SK-N-SH treated with all-trans-retinoic acid at 6 μM for 48 hours (cell line): ENCODE results near the gene HPS4.

ENCODE experiments used
- ATAC-seq: fragments of 200-7000 bp; cut with Tn5 transposase; 3 replicates; pipeline ENCODE4 v1.9.1; 2020; ENCODE audit warnings: mild to moderate bottlenecking, moderate library complexity
- ARNTL ChIP-seq: fragments of 450-650 bp; formaldehyde crosslinking; IDR thresholded peaks from 2 replicates; pipeline ENCODE4 v1.5.0; 2020; ENCODE audit warnings: low read depth, mild to moderate bottlenecking, moderate library complexity, borderline replicate concordance
- BACH2 ChIP-seq: fragments of 250-450 bp; sonication (Bioruptor Pico); IDR thresholded peaks from 2 replicates; pipeline ENCODE4 v1.9.0; 2021; ENCODE audit warnings: mild to moderate bottlenecking, borderline replicate concordance
- CSDC2 ChIP-seq: fragments of 250-450 bp; sonication (Bioruptor Pico); IDR thresholded peaks from 2 replicates; pipeline ENCODE4 v1.5.0; 2020; ENCODE audit warnings: mild to moderate bottlenecking, moderate library complexity
- CSRNP3 ChIP-seq: fragments of 250-450 bp; sonication (Bioruptor Pico); IDR thresholded peaks from 2 replicates; pipeline ENCODE4 v1.5.1; 2021; ENCODE audit warnings: mild to moderate bottlenecking, moderate library complexity
- ESRRG ChIP-seq: fragments of 250-450 bp; sonication (Bioruptor Pico); IDR thresholded peaks from 2 replicates; pipeline ENCODE4 v1.6.1; 2021; ENCODE audit warnings: mild to moderate bottlenecking
- GLIS3 ChIP-seq: fragments of 250-450 bp; sonication (Bioruptor Pico); IDR thresholded peaks from 2 replicates; pipeline ENCODE4 v1.5.0; 2020; ENCODE audit warnings: mild to moderate bottlenecking, moderate library complexity
- ISL1 ChIP-seq: fragments of 250-450 bp; sonication (Bioruptor Pico); IDR thresholded peaks from 2 replicates; pipeline ENCODE4 v2.1.2; 2022; ENCODE audit warnings: mild to moderate bottlenecking, moderate library complexity
- OSR1 ChIP-seq: fragments of 250-450 bp; sonication (Bioruptor Pico); IDR thresholded peaks from 2 replicates; pipeline ENCODE4 v1.8.0; 2022; ENCODE audit warnings: moderate library complexity, mild to moderate bottlenecking, inconsistent platforms
- POU6F1 ChIP-seq: fragments of 250-450 bp; sonication (Bioruptor Pico); IDR thresholded peaks from 2 replicates; pipeline ENCODE4 v1.8.0; 2021; ENCODE audit warnings: low read depth, mild to moderate bottlenecking, moderate library complexity, borderline replicate concordance
- PPARA ChIP-seq: fragments of 250-450 bp; sonication (Bioruptor Pico); IDR thresholded peaks from 2 replicates; pipeline ENCODE4 v1.5.0; 2020; ENCODE audit warnings: mild to moderate bottlenecking, borderline replicate concordance
- RARB ChIP-seq: fragments of 250-450 bp; sonication (Bioruptor Pico); IDR thresholded peaks from 2 replicates; pipeline ENCODE4 v1.8.0; 2021; ENCODE audit warnings: mild to moderate bottlenecking, moderate library complexity
- SNAI2 ChIP-seq: fragments of 250-450 bp; sonication (Bioruptor Pico); IDR thresholded peaks from 2 replicates; pipeline ENCODE4 v1.5.0; 2020; ENCODE audit warnings: mild to moderate bottlenecking, moderate library complexity
- TCF4 ChIP-seq: fragments of 250-450 bp; sonication (Bioruptor Pico); IDR thresholded peaks from 2 replicates; pipeline ENCODE4 v1.8.0; 2021; ENCODE audit warnings: mild to moderate bottlenecking, moderate library complexity, borderline replicate concordance
- TOX ChIP-seq: fragments of 250-450 bp; sonication (Bioruptor Pico); IDR thresholded peaks from 2 replicates; pipeline ENCODE4 v1.8.0; 2021; ENCODE audit warnings: mild to moderate bottlenecking, moderate library complexity, borderline replicate concordance
- ZC3H10 ChIP-seq: fragments of 250-450 bp; sonication (Bioruptor Pico); IDR thresholded peaks from 2 replicates; pipeline ENCODE4 v1.5.1; 2021; ENCODE audit warnings: mild to moderate bottlenecking, moderate library complexity
- ZFP3 ChIP-seq: fragments of 250-450 bp; sonication (Bioruptor Pico); IDR thresholded peaks from 2 replicates; pipeline ENCODE4 v1.5.0; 2020; ENCODE audit warnings: mild to moderate bottlenecking, moderate library complexity
- ZFP30 ChIP-seq: fragments of 450-650 bp; formaldehyde crosslinking; IDR thresholded peaks from 2 replicates; pipeline ENCODE4 v1.5.0; 2022; ENCODE audit warnings: mild to moderate bottlenecking, moderate library complexity
- ZNF8 ChIP-seq: fragments of 450-650 bp; formaldehyde crosslinking; IDR thresholded peaks from 2 replicates; pipeline ENCODE4 v1.5.0; 2020; ENCODE audit warnings: mild to moderate bottlenecking, moderate library complexity
- TF ChIP-seq, protein P1 (sequence below): fragments of 250-450 bp; sonication (Bioruptor Pico); IDR thresholded peaks from 2 replicates; pipeline ENCODE4 v1.5.0; 2020; ENCODE audit warnings: mild to moderate bottlenecking, moderate library complexity
- TF ChIP-seq, protein P2 (sequence below): fragments of 250-450 bp; sonication (Bioruptor Pico); IDR thresholded peaks from 2 replicates; pipeline ENCODE4 v1.5.1; 2020; ENCODE audit warnings: low read depth, mild to moderate bottlenecking, moderate library complexity

HPS4 gene

DNA sequence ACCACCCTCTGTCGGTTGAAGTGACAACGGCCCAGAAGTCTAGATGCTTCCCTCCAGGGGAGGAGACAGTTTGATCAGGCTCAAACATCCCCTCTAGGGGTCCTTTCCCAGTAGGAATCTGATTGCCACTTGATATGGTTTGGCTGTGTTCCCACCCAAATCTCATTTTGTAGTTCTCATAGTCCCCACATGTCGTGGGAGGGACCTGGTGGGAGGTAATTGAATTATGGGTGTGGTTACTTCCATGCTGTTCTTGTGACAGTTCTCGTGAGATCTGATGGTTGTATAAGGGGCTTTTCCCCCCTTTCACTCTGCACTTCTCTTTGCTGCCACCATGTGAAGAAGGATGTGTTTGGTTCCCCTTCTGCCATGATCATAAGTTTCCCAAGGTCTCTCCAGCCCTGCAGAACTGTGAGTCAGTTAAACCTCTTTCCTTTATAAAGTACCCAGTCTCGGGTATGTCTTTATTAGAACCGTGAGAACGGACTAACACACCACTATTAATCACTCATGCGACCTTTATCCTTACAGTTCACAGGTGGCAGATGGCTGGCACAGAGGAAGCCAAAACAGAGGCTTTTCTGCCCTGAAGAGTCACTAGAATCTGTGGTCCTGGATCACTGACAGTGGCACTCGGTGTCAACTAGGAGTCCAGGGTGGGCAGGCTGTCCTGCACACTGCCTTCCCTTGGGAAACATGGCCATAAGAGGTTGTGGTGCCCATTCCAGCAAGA lies 33.0 kb downstream of the HPS4 start:
- ATAC-seq, result no peak
- no peak for TF ChIP-seq CSRNP3 (CRISPR knock-in tag)
- no peak for TF ChIP-seq ISL1 (CRISPR knock-in tag)
- TF ChIP-seq, protein P1, sequence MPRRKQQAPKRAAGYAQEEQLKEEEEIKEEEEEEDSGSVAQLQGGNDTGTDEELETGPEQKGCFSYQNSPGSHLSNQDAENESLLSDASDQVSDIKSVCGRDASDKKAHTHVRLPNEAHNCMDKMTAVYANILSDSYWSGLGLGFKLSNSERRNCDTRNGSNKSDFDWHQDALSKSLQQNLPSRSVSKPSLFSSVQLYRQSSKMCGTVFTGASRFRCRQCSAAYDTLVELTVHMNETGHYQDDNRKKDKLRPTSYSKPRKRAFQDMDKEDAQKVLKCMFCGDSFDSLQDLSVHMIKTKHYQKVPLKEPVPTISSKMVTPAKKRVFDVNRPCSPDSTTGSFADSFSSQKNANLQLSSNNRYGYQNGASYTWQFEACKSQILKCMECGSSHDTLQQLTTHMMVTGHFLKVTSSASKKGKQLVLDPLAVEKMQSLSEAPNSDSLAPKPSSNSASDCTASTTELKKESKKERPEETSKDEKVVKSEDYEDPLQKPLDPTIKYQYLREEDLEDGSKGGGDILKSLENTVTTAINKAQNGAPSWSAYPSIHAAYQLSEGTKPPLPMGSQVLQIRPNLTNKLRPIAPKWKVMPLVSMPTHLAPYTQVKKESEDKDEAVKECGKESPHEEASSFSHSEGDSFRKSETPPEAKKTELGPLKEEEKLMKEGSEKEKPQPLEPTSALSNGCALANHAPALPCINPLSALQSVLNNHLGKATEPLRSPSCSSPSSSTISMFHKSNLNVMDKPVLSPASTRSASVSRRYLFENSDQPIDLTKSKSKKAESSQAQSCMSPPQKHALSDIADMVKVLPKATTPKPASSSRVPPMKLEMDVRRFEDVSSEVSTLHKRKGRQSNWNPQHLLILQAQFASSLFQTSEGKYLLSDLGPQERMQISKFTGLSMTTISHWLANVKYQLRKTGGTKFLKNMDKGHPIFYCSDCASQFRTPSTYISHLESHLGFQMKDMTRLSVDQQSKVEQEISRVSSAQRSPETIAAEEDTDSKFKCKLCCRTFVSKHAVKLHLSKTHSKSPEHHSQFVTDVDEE (CRISPR knock-in tag), result no peak
- TF ChIP-seq ZNF8 (CRISPR knock-in tag), result no peak
- TF ChIP-seq TOX (CRISPR knock-in tag), result no peak
- no peak for TF ChIP-seq TCF4 (CRISPR knock-in tag)
- no peak for TF ChIP-seq OSR1 (CRISPR knock-in tag)
- TF ChIP-seq, protein P2, sequence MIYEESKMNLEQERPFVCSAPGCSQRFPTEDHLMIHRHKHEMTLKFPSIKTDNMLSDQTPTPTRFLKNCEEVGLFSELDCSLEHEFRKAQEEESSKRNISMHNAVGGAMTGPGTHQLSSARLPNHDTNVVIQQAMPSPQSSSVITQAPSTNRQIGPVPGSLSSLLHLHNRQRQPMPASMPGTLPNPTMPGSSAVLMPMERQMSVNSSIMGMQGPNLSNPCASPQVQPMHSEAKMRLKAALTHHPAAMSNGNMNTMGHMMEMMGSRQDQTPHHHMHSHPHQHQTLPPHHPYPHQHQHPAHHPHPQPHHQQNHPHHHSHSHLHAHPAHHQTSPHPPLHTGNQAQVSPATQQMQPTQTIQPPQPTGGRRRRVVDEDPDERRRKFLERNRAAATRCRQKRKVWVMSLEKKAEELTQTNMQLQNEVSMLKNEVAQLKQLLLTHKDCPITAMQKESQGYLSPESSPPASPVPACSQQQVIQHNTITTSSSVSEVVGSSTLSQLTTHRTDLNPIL (CRISPR knock-in tag), result no peak
- no peak for TF ChIP-seq POU6F1 (CRISPR knock-in tag)
- no peak for TF ChIP-seq CSDC2
- TF ChIP-seq BACH2 (CRISPR knock-in tag), result no peak
- TF ChIP-seq ZFP30 (CRISPR knock-in tag), result no peak
- no peak for TF ChIP-seq PPARA
- TF ChIP-seq ZFP3 (CRISPR knock-in tag), result no peak
- TF ChIP-seq ARNTL (CRISPR knock-in tag), result no peak
- TF ChIP-seq RARB, result no peak
- TF ChIP-seq SNAI2 (CRISPR knock-in tag), result no peak

DNA sequence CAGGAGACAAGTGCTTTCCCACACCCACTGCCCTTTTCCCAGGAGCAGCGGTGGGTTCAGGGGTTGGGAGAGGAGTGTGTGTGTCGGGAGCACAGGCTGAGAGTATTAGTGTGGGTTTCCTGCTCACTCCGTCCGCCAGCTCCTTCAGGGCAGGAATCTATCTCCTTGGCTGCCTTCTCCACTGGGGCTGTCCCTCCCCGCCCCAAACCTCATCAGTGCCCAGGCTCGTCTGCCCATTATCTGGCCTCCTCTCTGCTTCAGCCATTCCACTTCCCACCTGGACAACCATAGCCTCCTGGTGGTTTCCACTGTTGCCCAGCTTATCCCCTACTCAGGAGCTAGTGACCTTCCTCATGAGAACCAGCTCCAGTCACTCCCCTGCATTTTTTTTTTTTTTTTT lies 34.6 kb downstream of the HPS4 start:
- TF ChIP-seq GLIS3 (no peak), ISL1 (CRISPR knock-in tag) (no peak), ESRRG (CRISPR knock-in tag) (no peak), ZNF8 (CRISPR knock-in tag) (no peak), PPARA (no peak), ZFP3 (CRISPR knock-in tag) (no peak), ZC3H10 (no peak), SNAI2 (CRISPR knock-in tag) (no peak), TOX (CRISPR knock-in tag) (no peak), TCF4 (CRISPR knock-in tag) (no peak), ZFP30 (CRISPR knock-in tag) (no peak), POU6F1 (CRISPR knock-in tag) (no peak), CSRNP3 (CRISPR knock-in tag) (no peak)
- ATAC-seq, result no peak; the same call in 1 of the 3 replicates
